Type B pancreatic cell (in vitro differentiated cells): ENCODE data around the gene RAB35. TPM values are rescaled to one million over a fixed set of nuclear protein-coding genes. Genes with fewer than 3 reads are reported as not detected.

Experiments
- DNase-seq: peaks from one replicate; pipeline ENCODE4 v3.0.0; 2021; ENCODE audit warnings: mixed read lengths; ENCODE audit not compliant: unreplicated experiment; ENCODE audit errors: extremely low spot score
- H3K27ac Mint-ChIP-seq: 2 replicates; pipeline ENCODE4 v1.8.0; 2021; ENCODE audit warnings: mild to moderate bottlenecking, mixed read lengths
- H3K27me3 Mint-ChIP-seq: 2 replicates; pipeline ENCODE4 v1.8.0; 2021; ENCODE audit warnings: mixed read lengths
- H3K36me3 Mint-ChIP-seq: 2 replicates; pipeline ENCODE4 v1.8.0; 2021; ENCODE audit warnings: mixed read lengths
- H3K4me1 Mint-ChIP-seq: one replicate; pipeline ENCODE4 v1.8.0; 2021; ENCODE audit warnings: mixed read lengths; ENCODE audit not compliant: unreplicated experiment
- H3K4me3 Mint-ChIP-seq: 2 replicates; pipeline ENCODE4 v1.8.0; 2021; ENCODE audit warnings: mild to moderate bottlenecking, mixed read lengths
- H3K9me3 Mint-ChIP-seq: 2 replicates; pipeline ENCODE4 v1.8.0; 2021; ENCODE audit warnings: mixed read lengths
- CTCF ChIP-seq: fragments of 200-600 bp; sonication (generic); conservative IDR thresholded peaks from 2 replicates; pipeline ENCODE4 v1.5.0; 2021; ENCODE audit warnings: antibody characterized with exemption, mild to moderate bottlenecking
- total RNA-seq: library from RNA; stranded (reverse); gene quantifications from 2 replicates; pipeline ENCODE4 v1.2.1, GENCODE V29; 2021; ENCODE audit warnings: low replicate concordance

The RAB35 gene
- total RNA-seq, 1 donor from 2014 or later = 42.3 TPM

GRCh38 chr12:120075034-120075616, 41.4 kb downstream of the RAB35 start:
- DNase-seq = no peak
- peaks cover 3% of the 10 kb centered on the region for H3K27me3 Mint-ChIP-seq
- no peak for TF ChIP-seq CTCF
- no peaks in the 10 kb centered on the region for H3K9me3 Mint-ChIP-seq
- no peak overlapping the region for H3K27ac Mint-ChIP-seq
- peaks cover 14% of the 10 kb centered on the region for H3K4me1 Mint-ChIP-seq
- H3K4me3 Mint-ChIP-seq = no peak overlapping the region
- no peaks in the 10 kb centered on the region for H3K36me3 Mint-ChIP-seq

GRCh38 chr12:120072472-120073249, 43.9 kb downstream of the RAB35 start:
- DNase-seq = no peak
- Mint-ChIP-seq H3K36me3 (no peaks in the 10 kb centered on the region), H3K27me3 (no peaks in the 10 kb centered on the region), H3K9me3 (no peaks in the 10 kb centered on the region), H3K4me3 (no peak overlapping the region), H3K4me1 (no peaks in the 10 kb centered on the region), H3K27ac (no peak overlapping the region)
- no peak for TF ChIP-seq CTCF

- Mint-ChIP-seq H3K36me3 (no peaks in the 10 kb centered on the region), H3K27ac (no peak overlapping the region), H3K4me3 (no peak overlapping the region), H3K27me3 (no peaks in the 10 kb centered on the region), H3K4me1 (no peaks in the 10 kb centered on the region), H3K9me3 (no peaks in the 10 kb centered on the region)
- TF ChIP-seq CTCF = no peak
- no peak for DNase-seq
These were observed 45.0 kb downstream of the RAB35 start for GRCh38 chr12:120071493-120072020.

GRCh38 chr12:120069278-120069677, 47.3 kb downstream of the RAB35 start:
- no peak for TF ChIP-seq CTCF
- DNase-seq = no peak
- H3K4me1 Mint-ChIP-seq = peaks cover 7% of the 10 kb centered on the region
- no peak overlapping the region for H3K4me3 Mint-ChIP-seq
- no peak overlapping the region for H3K27ac Mint-ChIP-seq
- H3K36me3 Mint-ChIP-seq = no peaks in the 10 kb centered on the region
- no peaks in the 10 kb centered on the region for H3K27me3 Mint-ChIP-seq
- no peaks in the 10 kb centered on the region for H3K9me3 Mint-ChIP-seq

GRCh38 chr12:120067901-120068300, 48.7 kb downstream of the RAB35 start:
- DNase-seq = no peak
- no peak overlapping the region for H3K4me3 Mint-ChIP-seq
- peaks cover 12% of the 10 kb centered on the region for H3K4me1 Mint-ChIP-seq
- no peak for TF ChIP-seq CTCF
- no peaks in the 10 kb centered on the region for H3K36me3 Mint-ChIP-seq
- peaks cover 4% of the 10 kb centered on the region for H3K27me3 Mint-ChIP-seq
- H3K9me3 Mint-ChIP-seq = no peaks in the 10 kb centered on the region
- H3K27ac Mint-ChIP-seq = no peak overlapping the region
